A673 (cell line): ENCODE results near the gene TERT. TPM values are rescaled to one million over a fixed set of nuclear protein-coding genes. Genes with fewer than 3 reads are reported as not detected.

ENCODE experiments used
- BruUV-seq: library from RNA; stranded (reverse); fragments of 400-500 nt; replicated peaks from 2 replicates; lab custom pipeline; 2021; lab: Mats Ljungman, UMichigan
- CTCF ChIA-PET: fragments of 300-600 bp; sonication (Branson Sonifier 250); formaldehyde crosslinking; loops from one replicate; lab custom pipeline; 2022; ENCODE audit warnings: antibody characterized with exemption; lab: Charles Lee
- POLR2A ChIA-PET: fragments of 300-600 bp; sonication (Branson Sonifier 250); formaldehyde crosslinking; loops from one replicate; lab custom pipeline; 2022; ENCODE audit warnings: antibody characterized with exemption; ENCODE audit not compliant: low non-redundant PET; lab: Charles Lee
- DNase-seq: peaks from one replicate; pipeline ENCODE4 v3.0.0-alpha.2; 2015; ENCODE audit warnings: low spot score
- H3K27ac ChIP-seq: fragments of 200-600 bp; sonication (generic); 2 replicates; pipeline ENCODE4 v1.5.1; 2016; ENCODE audit warnings: mixed run types, low read depth, mild to moderate bottlenecking, mixed read lengths, antibody characterized with exemption, low read length; ENCODE audit not compliant: poor library complexity, severe bottlenecking
- H3K27me3 ChIP-seq: fragments of 200-600 bp; sonication (generic); replicated peaks from 2 replicates; pipeline ENCODE4 v1.6.1; 2017; ENCODE audit warnings: mixed run types, low read depth, mild to moderate bottlenecking, mixed read lengths, antibody characterized with exemption, low read length; ENCODE audit not compliant: insufficient read depth, poor library complexity
- H3K36me3 ChIP-seq: fragments of 200-600 bp; sonication (generic); 2 replicates; pipeline ENCODE4 v1.6.1; 2016; ENCODE audit warnings: mixed run types, mild to moderate bottlenecking, mixed read lengths, antibody characterized with exemption, low read length; ENCODE audit not compliant: insufficient read depth, poor library complexity, severe bottlenecking
- H3K4me1 ChIP-seq: fragments of 200-600 bp; sonication (generic); 2 replicates; pipeline ENCODE4 v1.6.1; 2017; ENCODE audit warnings: mixed run types, mild to moderate bottlenecking, mixed read lengths, antibody characterized with exemption, low read length; ENCODE audit not compliant: insufficient read depth, poor library complexity, severe bottlenecking
- H3K4me3 ChIP-seq: fragments of 200-600 bp; sonication (generic); 2 replicates; pipeline ENCODE4 v1.5.1; 2016; ENCODE audit warnings: low read depth, mixed run types, mild to moderate bottlenecking, mixed read lengths, low read length; ENCODE audit not compliant: poor library complexity, severe bottlenecking
- H3K9me3 ChIP-seq: fragments of 200-600 bp; sonication (generic); 2 replicates; pipeline ENCODE4 v1.6.1; 2016; ENCODE audit warnings: mixed run types, low read depth, mild to moderate bottlenecking, mixed read lengths, antibody characterized with exemption, low read length; ENCODE audit not compliant: poor library complexity, severe bottlenecking
- CTCF ChIP-seq: fragments of 300-800, 200-600 bp; sonication (generic); conservative IDR thresholded peaks from 2 replicates; pipeline ENCODE4 v1.5.1; 2017; ENCODE audit warnings: low read depth, mild to moderate bottlenecking, antibody characterized with exemption, low read length, moderate library complexity, mixed read lengths
- EZH2 ChIP-seq: fragments of 200-600 bp; sonication (generic); IDR thresholded peaks from 2 replicates; pipeline ENCODE4 v1.6.1; 2017; ENCODE audit warnings: borderline replicate concordance, low read depth, mild to moderate bottlenecking, mixed read lengths, antibody characterized with exemption, low read length; ENCODE audit not compliant: poor library complexity, severe bottlenecking
- intact Hi-C: fragments of 100-400 bp; cut with micrococcal nuclease; formaldehyde crosslinking; loops from one replicate; pipeline ENCODE4 v1.10.0; 2022; ENCODE audit not compliant: unreplicated experiment
- total RNA-seq: library from RNA; stranded (reverse); gene quantifications from 2 replicates; pipeline ENCODE4 v1.2.3, GENCODE V29; 2021

TERT gene
- total RNA-seq, 1 experiment from 2014 or later, result 14.2 TPM

GRCh38 chr5:1278216-1278615 lies 16.7 kb downstream of the TERT start:
- ChIA-PET POLR2A (no interaction called here), CTCF (no interaction called here)
- H3K27me3 ChIP-seq, result no peaks in the 10 kb centered on the region
- no peak for DNase-seq
- H3K9me3 ChIP-seq, result no peaks in the 10 kb centered on the region
- no peak for TF ChIP-seq EZH2
- TF ChIP-seq CTCF, result no peak
- H3K27ac ChIP-seq, result no peak overlapping the region
- H3K4me1 ChIP-seq, result no peaks in the 10 kb centered on the region
- no peaks in the 10 kb centered on the region for H3K36me3 ChIP-seq
- H3K4me3 ChIP-seq, result no peak overlapping the region
- intact Hi-C loops, result no loop called here
- no TSS peak for BruUV-seq

GRCh38 chr5:1277781-1278180 lies 17.1 kb downstream of the TERT start:
- POLR2A ChIA-PET, result no interaction called here
- Histone ChIP-seq H3K9me3 (no peaks in the 10 kb centered on the region), H3K4me3 (no peak overlapping the region), H3K27me3 (no peaks in the 10 kb centered on the region), H3K27ac (no peak overlapping the region), H3K36me3 (no peaks in the 10 kb centered on the region), H3K4me1 (no peaks in the 10 kb centered on the region)
- TF ChIP-seq EZH2 (no peak), CTCF (no peak)
- CTCF ChIA-PET, result no interaction called here
- no TSS peak for BruUV-seq
- DNase-seq, result no peak
- intact Hi-C loops, result no loop called here

- POLR2A ChIA-PET, result no interaction called here
- TF ChIP-seq EZH2, result no peak
- no peak for TF ChIP-seq CTCF
- Histone ChIP-seq H3K4me3 (no peak overlapping the region), H3K9me3 (no peaks in the 10 kb centered on the region), H3K36me3 (no peaks in the 10 kb centered on the region), H3K4me1 (no peaks in the 10 kb centered on the region), H3K27me3 (no peaks in the 10 kb centered on the region), H3K27ac (no peak overlapping the region)
- no peak for DNase-seq
- BruUV-seq, result no TSS peak
- CTCF ChIA-PET, result no interaction called here
- intact Hi-C loops, result no loop called here
These were observed 17.5 kb downstream of the TERT start for GRCh38 chr5:1277331-1277730.
